Stimulated activated CD4-positive, alpha-beta T cell treated with anti-CD3 and anti-CD28 coated beads, Interleukin-12 subunit alpha, Interleukin-12 subunit beta, amount 100 ng/mL, for 24 hours (primary cell): ENCODE data around the gene ATG10.
A peak's percentile ranks its signal among the peaks of the same experiment; 100 is the strongest.

Experiments used
- DNase-seq, 2 experiments: peaks; one replicate each; pipeline ENCODE4 v3.0.0-alpha.2; 2020; ENCODE audit warnings: low read depth in 2 of 2

The ATG10 gene

DNA sequence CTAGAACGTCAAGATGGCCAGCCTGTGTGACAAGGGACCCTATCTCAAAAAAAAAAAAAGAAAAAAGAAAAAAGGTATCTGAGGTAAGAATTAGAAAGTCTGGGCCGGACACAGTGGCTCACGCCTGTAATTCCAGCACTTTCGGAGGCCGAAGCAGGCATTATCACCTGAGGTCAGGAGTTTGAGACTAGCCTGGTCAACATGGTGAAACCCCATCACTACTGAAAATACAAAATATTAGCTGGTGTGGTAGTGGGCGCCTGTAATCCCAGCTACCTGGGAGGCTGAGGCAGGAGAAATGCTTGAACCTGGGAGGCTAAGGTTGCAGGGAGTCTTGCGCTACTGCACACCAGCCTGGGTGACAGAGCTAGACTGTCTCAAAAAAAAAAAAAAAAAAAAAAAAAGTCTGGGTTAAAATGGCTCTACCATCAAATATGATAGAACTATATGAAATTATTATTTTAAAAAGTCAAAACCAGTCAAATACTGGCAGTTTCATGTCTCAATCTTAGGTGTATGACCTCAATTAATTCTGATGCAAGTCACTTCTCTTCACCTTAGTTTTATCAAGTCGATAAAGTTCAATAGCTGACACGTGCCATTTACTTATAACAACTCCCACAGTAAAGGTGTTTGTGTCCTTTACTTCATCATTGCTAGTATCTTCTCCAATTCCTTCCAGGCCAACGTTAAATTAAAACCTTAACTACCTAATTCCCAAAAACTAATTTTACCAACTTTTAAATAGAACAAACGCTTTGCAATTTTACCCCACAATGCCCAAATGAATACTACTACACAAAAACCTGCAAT is 305.2 kb downstream of the ATG10 start:
- DNase-seq = no peak

DNA sequence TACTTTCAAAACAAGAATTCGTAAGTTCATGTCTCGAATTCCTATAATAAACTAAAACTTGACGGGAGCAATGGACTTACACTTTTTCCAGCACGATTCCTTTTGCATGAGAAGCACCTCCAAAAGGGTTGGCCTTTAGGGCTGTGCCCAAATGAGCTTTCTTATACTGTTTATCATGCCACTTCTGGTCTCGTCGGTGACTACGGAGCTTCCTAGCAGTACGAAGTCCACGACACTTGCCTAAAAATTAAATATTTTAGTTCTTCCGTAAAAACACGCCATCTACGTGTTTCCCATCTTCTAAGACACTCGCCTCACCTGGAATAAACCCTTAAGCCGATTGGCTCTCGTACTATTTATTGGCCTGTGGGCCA is 305.8 kb downstream of the ATG10 start:
- DNase-seq = no peak

DNA sequence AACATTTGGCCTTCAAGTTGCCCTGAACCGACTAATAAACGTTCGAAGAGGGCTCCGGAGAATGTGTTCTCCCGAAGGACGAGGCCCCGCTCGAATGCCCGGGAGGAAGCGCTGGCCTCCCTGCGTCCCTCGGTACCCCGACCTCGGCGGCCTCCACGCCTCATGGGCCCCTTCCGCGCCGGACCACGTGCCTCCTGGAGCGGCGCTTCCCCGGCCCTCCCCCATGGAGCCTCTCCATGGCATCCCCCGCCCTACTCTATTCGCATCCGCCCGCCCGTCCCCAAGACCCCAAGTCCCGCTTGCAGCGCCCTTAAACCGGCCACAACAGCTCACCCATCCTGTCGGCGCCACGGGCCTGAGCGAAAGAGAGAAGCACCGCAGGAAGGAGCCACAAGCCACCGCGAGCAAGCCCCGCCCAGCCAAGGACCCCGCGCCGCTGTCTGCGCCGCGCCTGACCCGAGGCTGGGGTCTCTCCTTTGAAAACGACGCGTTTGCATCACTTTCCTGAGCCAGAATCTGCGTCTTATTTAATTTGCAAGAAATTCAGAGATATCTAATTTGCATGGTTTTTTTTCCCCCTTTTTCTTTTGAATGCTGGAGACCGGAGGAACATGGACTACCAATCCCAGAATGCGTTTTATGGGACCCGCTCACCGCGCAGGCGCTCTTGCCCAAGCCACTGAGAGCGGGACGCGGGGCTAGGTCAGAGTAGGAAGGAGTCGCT is 306.3 kb downstream of the ATG10 start, which contains the start of gene RPS23:
TSS of gene RPS23 (minus strand) at position 368 of the 724 bp plus-strand sequence. CDS start at position 337, 31 bp downstream.
- peak; percentile 75 to 81 for DNase-seq

DNA sequence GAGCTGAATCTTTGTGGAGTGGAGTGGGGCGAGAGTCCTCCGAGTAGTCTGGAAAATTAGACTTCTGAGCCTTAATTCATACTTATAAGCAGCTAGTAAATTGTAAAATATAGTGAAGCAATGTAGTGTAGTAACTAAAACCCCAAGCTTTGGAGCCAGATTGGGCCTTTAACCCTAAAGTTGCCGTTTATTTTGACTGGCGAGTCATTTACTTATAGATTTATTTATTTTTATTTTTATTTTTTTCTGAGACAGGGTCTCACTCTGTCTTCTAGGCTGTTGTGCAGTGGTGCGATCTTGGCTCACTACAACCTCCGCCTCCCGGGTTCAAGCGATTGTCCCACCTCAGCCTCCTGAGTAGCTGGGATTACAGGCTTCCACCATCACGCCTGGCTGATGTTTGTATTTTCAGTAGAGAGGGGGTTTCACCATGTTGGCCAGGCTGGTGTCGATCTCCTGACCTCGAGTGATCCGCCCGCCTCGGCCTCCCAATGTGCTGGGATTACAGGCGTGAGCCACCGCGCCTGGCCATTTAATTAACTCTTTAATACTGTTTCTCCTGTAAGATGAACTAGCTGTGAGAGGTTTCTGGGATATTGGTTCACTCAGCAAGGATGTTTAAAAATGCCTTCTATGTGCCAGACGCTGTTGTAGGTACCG is 307.0 kb downstream of the ATG10 start:
- DNase-seq = no peak

DNA sequence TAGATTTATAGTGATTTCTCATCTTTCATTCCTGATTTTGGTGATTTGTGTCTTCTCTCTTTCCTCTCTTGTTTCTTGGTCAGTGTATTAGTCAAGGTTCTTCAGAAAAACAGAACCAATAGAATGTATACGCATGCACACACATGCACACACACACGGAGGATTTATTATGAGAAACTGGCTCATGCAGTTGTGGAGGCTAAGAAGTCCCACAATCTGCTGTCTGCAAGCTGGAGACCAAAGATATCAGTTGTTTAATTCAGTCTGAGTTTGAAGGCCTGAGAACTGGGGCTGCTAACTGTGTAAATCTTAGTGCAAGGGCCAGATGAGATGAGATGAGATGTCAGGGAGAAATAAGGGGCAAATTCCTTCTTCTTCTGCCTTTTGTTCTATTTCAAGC is 312.1 kb downstream of the ATG10 start:
- no peak for DNase-seq

DNA sequence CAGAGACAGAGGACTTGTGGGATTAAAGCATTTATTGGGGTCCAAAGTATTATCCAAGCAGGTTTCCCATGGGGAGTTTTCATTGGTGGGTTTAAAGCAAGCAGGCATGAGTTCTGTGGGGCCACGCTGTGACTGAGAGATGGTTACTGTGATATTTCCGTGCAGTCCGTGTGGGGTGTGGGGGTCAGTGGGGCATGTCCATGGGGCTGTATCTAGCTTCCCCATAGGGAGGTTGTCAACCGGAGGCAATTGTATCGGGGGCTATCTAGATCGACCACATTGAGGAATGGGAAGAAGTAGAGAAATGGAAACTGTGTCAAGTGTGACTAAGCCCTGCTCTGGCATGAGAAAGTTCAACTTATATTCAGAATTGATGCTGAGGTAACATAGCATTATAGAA is 313.4 kb downstream of the ATG10 start:
- DNase-seq = no peak

DNA sequence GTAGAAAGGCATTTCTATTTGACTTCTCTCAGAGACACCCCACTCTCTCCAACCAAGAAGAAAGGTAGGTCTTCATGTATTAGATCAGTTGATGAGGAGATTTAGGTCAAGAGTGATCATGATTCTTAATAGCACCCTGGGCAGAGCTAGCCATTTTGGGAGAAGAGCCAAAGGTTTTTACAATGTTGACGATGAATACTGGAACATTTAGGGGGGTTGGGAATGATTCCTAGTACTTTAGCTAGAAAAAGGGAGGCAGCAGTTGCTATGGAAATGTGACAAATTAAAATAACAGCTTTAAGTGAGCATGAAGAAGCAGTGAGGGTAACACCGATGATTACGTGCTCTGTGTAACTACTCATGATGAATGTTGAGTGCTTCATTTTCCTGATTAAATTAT is 315.8 kb downstream of the ATG10 start:
- DNase-seq = no peak

DNA sequence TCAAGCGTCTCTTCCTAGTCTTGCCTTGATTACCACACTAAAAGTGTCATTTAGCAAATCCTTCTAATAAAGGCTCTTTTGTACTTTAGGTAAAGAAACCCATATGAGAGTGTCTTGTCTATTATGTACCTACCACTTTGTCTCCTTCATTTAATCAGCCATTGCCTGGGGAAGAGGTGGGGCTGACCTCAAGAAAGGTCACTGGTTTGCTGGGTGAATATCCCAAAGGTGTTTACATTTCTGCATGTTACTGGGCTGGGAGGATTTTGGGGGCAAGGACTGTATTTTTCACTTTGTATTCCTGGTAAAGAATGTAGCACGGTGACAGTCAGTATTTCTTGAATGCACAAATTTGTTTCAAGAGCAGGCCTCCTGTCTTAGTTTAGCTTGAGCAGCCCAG is 318.2 kb downstream of the ATG10 start:
- no peak for DNase-seq

DNA sequence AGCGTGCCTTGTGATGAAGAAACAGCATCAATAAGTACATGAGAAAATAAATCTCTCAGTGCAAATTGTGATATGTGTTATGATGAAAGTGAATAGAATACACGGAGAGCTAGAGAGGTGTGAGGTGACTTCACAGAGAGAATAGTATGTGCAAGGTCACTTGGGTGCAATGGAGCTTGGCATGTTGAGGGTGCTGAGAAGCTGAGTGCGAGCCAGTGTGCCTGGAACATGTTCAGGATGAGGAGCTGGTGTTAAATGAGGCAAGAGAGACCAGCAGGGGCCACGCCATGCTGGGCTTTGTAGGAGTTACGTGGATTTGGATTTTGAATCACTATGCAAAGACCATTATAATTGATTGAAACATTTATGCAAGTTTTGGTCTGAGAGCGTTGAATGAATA is 319.1 kb downstream of the ATG10 start:
- no peak for DNase-seq

DNA sequence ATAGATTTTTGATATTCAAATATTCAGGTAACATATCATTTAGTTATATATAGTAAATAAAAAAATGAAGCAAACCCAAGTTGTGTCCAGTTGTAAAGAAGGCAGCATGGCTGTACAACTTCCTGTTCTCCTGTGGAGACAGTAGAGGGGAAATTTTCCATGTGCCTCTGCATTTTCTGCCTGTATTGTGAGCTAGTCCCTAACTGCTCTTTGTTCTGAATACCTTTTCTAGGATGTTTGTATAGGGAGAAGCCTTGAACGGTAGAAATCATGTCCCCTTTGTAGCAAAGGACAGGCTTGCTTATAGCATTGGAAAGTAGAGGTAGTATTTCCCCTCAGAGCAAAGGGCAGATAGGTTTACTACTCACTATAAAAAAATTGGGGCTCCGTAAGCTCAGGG is 319.6 kb downstream of the ATG10 start:
- no peak for DNase-seq

DNA sequence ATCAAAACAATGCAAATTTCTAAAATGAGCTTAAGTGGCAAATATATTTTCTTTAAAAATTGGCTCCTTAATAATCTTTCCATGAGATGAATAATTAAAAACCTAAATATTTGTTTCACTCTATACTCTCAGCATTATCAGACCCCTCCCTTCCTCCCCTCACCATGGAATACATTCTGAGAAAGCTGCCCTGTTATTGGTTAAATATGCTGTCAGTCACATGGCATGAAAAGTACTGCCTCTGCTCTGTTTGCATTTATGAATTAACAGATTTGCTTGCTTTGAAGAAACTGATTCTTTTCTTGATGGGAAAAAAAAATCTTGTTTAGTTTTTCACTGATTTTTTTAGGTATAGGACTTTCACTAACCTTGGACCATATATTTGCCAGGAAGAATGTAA is 323.3 kb downstream of the ATG10 start:
- DNase-seq = no peak

DNA sequence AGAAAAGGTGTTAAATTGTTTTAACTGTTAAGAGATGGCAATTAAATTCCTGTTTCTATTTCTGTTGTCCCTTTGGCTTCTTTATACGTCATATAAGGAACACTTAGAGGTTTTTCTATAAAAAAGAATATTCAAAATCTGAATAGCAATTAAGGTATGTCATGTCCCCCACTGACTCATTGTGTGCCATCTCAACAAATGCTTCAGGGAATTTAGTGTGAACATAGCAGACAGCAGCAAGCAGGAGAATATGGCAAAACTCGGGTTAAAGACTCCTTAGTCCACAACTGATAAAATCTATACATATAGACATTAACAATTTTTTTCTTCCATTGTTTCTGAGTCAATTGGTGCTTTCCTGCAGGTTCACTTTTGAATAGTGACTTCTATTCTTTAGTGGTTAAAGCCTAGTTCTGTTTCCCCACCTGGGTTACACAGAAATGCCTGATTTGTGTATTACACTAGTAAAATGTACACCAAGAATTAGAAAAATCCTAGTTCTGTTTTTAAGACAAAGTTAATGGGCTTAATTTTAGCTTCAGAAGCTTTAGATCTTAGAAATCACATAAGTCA is 324.2 kb downstream of the ATG10 start:
- DNase-seq = no peak

DNA sequence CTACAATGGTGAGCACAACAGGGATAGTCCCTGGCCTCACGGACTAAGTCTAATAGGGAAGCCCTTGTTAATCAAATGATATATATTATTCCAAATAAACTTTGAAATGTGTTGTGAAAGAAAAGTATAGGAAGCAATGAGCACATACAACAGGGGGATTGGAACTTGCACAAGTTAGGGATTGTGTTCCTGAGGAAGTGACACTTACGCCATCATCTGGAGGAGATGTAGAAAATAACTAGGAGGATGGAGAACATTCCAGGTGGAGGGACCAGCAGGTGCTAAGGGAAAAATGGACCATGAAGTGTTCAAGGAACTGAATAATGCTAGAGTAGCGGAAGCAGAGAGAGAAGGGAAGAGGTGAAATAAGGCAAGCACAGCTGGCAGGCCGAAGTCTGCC is 325.1 kb downstream of the ATG10 start:
- no peak for DNase-seq

DNA sequence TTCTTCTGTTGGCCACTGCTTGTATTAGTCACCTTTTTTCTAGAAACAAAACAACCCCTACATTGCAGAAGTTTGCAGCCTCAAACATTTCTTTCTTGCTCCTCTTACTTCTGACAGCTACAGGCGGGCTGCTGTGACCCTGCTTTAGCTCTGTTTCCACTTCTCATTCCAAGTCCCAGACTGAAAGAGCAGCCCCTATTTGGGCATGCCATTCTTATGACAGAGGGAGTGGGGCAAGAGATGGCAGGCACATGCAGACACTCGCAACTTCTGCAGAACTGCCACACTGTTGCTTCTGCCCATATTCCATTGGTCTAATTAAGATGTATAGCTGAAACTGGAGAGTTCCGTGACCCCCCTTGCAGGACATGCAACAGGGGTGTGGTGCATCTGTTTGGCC is 325.9 kb downstream of the ATG10 start:
- DNase-seq = no peak

DNA sequence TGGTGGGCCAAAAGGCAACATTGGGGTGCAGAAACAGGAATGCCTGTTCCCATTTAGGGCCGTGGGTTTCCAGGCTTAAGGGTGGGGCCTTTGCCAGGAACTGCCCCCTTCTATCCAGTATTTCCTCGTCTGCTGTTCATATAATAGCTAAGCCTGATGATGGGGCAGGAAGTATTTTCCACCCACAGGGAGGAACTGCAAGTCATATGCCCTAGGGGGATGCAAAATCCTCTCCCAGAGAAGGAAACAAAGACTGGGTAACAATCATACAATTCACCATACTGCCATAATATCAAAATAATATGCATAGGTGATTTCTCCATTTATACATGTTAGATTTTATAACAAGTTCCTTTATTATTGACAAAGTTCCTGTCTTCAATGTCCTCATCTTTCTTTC is 326.8 kb downstream of the ATG10 start:
- DNase-seq = no peak

DNA sequence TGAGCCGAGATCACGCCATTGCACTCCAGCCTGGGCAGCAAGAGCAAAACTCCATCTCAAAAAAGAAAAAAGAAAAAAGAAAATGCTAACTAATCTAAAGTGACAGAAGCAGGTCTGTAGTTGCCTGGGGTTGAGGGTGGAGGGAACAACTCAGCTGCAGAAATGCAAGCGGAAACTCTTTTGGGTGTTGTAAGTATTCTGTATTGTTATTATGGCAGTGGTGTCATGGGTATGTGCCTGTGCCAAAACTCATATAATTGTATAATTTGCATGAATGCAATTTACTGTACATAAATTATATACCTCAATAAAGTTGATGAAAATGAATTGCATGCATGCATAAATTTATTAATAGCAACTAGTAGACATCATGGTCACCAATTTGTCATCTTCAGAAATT is 329.4 kb downstream of the ATG10 start:
- DNase-seq = no peak
